Liver (tissue), 9 donors: ENCODE results near the gene PARD3. TPM values are rescaled to one million over a fixed set of nuclear protein-coding genes. Genes with fewer than 3 reads are reported as not detected.

ENCODE experiments used
- DNase-seq: peaks from one replicate; pipeline ENCODE4 v3.0.0-alpha.2; 2017; ENCODE audit warnings: low spot score
- H3K27ac ChIP-seq, 2 donors: one replicate each; pipeline ENCODE4 v1.7.0; 2013; ENCODE audit warnings: inconsistent platforms in 2 of 2, low read length in 2 of 2, control low read depth in 1 of 2, low read depth in 1 of 2, mild to moderate bottlenecking in 1 of 2
- H3K27me3 ChIP-seq, 4 donors: one replicate each; pipeline versions ENCODE4 v1.6.1 to v1.7.0; 2013; ENCODE audit warnings: low read length in 3 of 4, inconsistent platforms in 1 of 4, mild to moderate bottlenecking in 1 of 4, moderate library complexity in 1 of 4; ENCODE audit not compliant: control insufficient read depth in 4 of 4, insufficient read depth in 4 of 4
- H3K36me3 ChIP-seq, 4 donors: one replicate each; pipeline versions ENCODE4 v1.6.1 to v1.7.0; 2013; ENCODE audit warnings: low read length in 3 of 4, mild to moderate bottlenecking in 3 of 4, low read depth in 1 of 4, moderate library complexity in 1 of 4; ENCODE audit not compliant: control insufficient read depth in 4 of 4, insufficient read depth in 3 of 4
- H3K4me1 ChIP-seq, 4 donors: one replicate each; pipeline versions ENCODE4 v1.6.1 to v1.7.0; 2013; ENCODE audit warnings: low read length in 3 of 4, mild to moderate bottlenecking in 3 of 4, moderate library complexity in 1 of 4; ENCODE audit not compliant: control insufficient read depth in 4 of 4, insufficient read depth in 4 of 4
- H3K4me3 ChIP-seq, 3 donors: one replicate each; pipeline versions ENCODE4 v1.6.1 to v1.7.0; 2013; ENCODE audit warnings: low read length in 3 of 3, control low read depth in 1 of 3, low read depth in 1 of 3, mild to moderate bottlenecking in 1 of 3
- H3K9ac ChIP-seq, 2 donors: one replicate each; pipeline ENCODE4 v1.7.0; 2013; ENCODE audit warnings: low read length in 2 of 2, mild to moderate bottlenecking in 2 of 2, moderate library complexity in 2 of 2, control low read depth in 1 of 2, low read depth in 1 of 2
- H3K9me3 ChIP-seq, 4 donors: one replicate each; pipeline versions ENCODE4 v1.6.1 to v1.7.0; 2013; ENCODE audit warnings: low read length in 3 of 4; ENCODE audit not compliant: control insufficient read depth in 4 of 4
- ATF3 ChIP-seq: IDR thresholded peaks from 2 replicates; pipeline ENCODE4 v1.6.1; 2016; ENCODE audit warnings: antibody characterized with exemption
- EGR1 ChIP-seq, 2 donors: IDR thresholded peaks; 2 replicates each; pipeline ENCODE4 v1.6.1; 2016 to 2018; ENCODE audit warnings: antibody characterized with exemption in 2 of 2, low read depth in 2 of 2
- FOXA1 ChIP-seq: IDR thresholded peaks from 2 replicates; pipeline ENCODE4 v1.6.1; 2016; ENCODE audit warnings: antibody characterized with exemption
- FOXA2 ChIP-seq: IDR thresholded peaks from 2 replicates; pipeline ENCODE4 v1.6.1; 2016; ENCODE audit warnings: antibody characterized with exemption
- GABPA ChIP-seq, 2 donors: IDR thresholded peaks in 1 of 2; conservative IDR thresholded peaks in 1 of 2; 2 replicates each; pipeline ENCODE4 v1.6.1; 2016; ENCODE audit warnings: antibody characterized with exemption in 2 of 2, mild to moderate bottlenecking in 1 of 2, moderate library complexity in 1 of 2
- HNF4A ChIP-seq, 2 donors: conservative IDR thresholded peaks; 2 replicates each; pipeline ENCODE4 v1.6.1; 2016; ENCODE audit warnings: antibody characterized with exemption in 2 of 2, mild to moderate bottlenecking in 2 of 2
- HNF4G ChIP-seq: IDR thresholded peaks from 2 replicates; pipeline ENCODE4 v1.6.1; 2016; ENCODE audit warnings: antibody characterized with exemption
- JUND ChIP-seq, 2 donors: IDR thresholded peaks; 2 replicates each; pipeline ENCODE4 v1.6.1; 2016; ENCODE audit warnings: antibody characterized with exemption in 2 of 2
- NR2F2 ChIP-seq: IDR thresholded peaks from 2 replicates; pipeline ENCODE4 v1.6.1; 2016; ENCODE audit warnings: antibody characterized with exemption
- RAD21 ChIP-seq, 2 donors: IDR thresholded peaks; 2 replicates each; pipeline ENCODE4 v1.6.1; 2016; ENCODE audit warnings: antibody characterized with exemption in 2 of 2, mild to moderate bottlenecking in 2 of 2
- REST ChIP-seq: IDR thresholded peaks from 2 replicates; pipeline ENCODE4 v1.6.1; 2016; ENCODE audit warnings: antibody characterized with exemption, mild to moderate bottlenecking
- RXRA ChIP-seq, 2 donors: IDR thresholded peaks; 2 replicates each; pipeline ENCODE4 v1.6.1; 2017 to 2018; ENCODE audit warnings: antibody characterized with exemption in 2 of 2, mild to moderate bottlenecking in 1 of 2
- SP1 ChIP-seq: IDR thresholded peaks from 2 replicates; pipeline ENCODE4 v1.6.1; 2018; ENCODE audit warnings: antibody characterized with exemption, mild to moderate bottlenecking
- TAF1 ChIP-seq: conservative IDR thresholded peaks from 2 replicates; pipeline ENCODE4 v1.6.1; 2016; ENCODE audit warnings: antibody characterized with exemption, mild to moderate bottlenecking
- YY1 ChIP-seq: IDR thresholded peaks from 2 replicates; pipeline ENCODE4 v1.6.1; 2016; ENCODE audit warnings: antibody characterized with exemption, mild to moderate bottlenecking
- ZBTB33 ChIP-seq: IDR thresholded peaks from 2 replicates; pipeline ENCODE4 v1.6.1; 2016; ENCODE audit warnings: antibody characterized with exemption
- WGBS: extraction: QIAGEN DNeasy Blood & Tissue Kit; methylation state at CpG from one replicate; pipeline ENCODE4 v1.1.7; 2013; 5-methylcytosine and 5-hydroxymethylcytosine counted together
- polyA plus RNA-seq, 2 donors: library from polyadenylated mRNA; stranded (reverse) in 1 of 2; unstranded in 1 of 2; fragments of 200-250 nt in 1 of 2; fragments of >200 nt in 1 of 2; fragmentation: Nextera tagmentation in 1 of 2; extraction: Ambion mirVana in 1 of 2; gene quantifications; one replicate each; pipeline versions ENCODE4 v1.2.1 to v1.2.3, GENCODE V29; 2013 to 2015
- total RNA-seq, 2 donors: library from RNA; depleted of rRNA; stranded (reverse); fragments of >200 nt; gene quantifications; one replicate each; pipeline ENCODE4 v1.2.3, GENCODE V29; 2014
- TF ChIP-seq, protein P1 (sequence below): fragments of 150-350 bp; IDR thresholded peaks from 2 replicates; pipeline ENCODE4 v1.5.1; 2017; ENCODE audit warnings: improper control_type of control experiment, low read depth, low read length; ENCODE audit not compliant: missing input control
- donor health status: healthy.
- donor health status: healthy.
- donor health status: healthy.
- donor health status: healthy.
- donor health status: healthy.

Gene PARD3
- total and polyA plus RNA-seq, 4 donors = 12.3 to 43.8 (median 13.5) TPM

DNA sequence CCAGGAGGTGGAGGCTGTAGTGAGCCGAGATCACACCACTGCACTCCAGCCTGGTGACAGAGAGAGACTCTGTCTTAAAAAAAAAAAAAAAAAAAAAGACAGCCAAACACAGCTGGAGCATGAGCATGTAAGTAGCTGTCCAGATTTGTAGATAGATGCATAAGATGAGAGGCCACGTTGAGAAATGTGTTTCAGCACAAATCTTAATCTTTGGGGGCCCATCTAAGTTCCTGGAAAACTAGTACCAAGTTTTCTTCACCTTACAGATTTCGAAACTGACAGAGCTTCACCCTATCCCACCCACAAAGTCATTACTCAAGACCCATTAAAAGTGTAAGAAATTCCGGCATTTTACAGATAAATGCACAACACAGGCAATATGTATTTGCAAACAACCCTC, 208.2 kb downstream of the PARD3 start:
- TF ChIP-seq NR2F2 (no peak), ZBTB33 (no peak), SP1 (no peak), TAF1 (no peak), HNF4A (conservative IDR thresholded peaks at IDR 0.05) (no peak), RAD21 (IDR thresholded peaks at IDR 0.05) (no peak), YY1 (no peak), EGR1 (IDR thresholded peaks at IDR 0.05; ENCODE audit: low read depth in 2 of 2) (no peak), REST (no peak), ATF3 (no peak), FOXA2 (no peak)
- Histone ChIP-seq H3K27me3 (no peaks in the 10 kb centered on the region), H3K4me1 (peaks cover 0 to 4% (median 1%) of the 10 kb centered on the region in 4 donors), H3K9ac (no peak overlapping the region), H3K4me3 (no peak overlapping the region), H3K27ac (no peak overlapping the region), H3K36me3 (no peaks in the 10 kb centered on the region), H3K9me3 (no peaks in the 10 kb centered on the region)
- no peak for DNase-seq
- 85% methylated on average over 4 of the region's 4 CpGs for WGBS

GRCh38 chr10:34602478-34602877, 212.6 kb downstream of the PARD3 start:
- H3K4me1 ChIP-seq = peaks cover 2 to 5% (median 3%) of the 10 kb centered on the region in 4 donors
- H3K27ac ChIP-seq = no peak overlapping the region
- H3K9me3 ChIP-seq = no peaks in the 10 kb centered on the region
- H3K27me3 ChIP-seq = no peaks in the 10 kb centered on the region
- H3K9ac ChIP-seq = no peak overlapping the region
- 95% methylated on average over 4 of the region's 4 CpGs for WGBS
- H3K36me3 ChIP-seq = no peaks in the 10 kb centered on the region
- TF ChIP-seq YY1 = no peak
- TF ChIP-seq REST = no peak
- no peak for TF ChIP-seq SP1
- TF ChIP-seq FOXA1 = no peak
- no peak for TF ChIP-seq ATF3
- TF ChIP-seq HNF4A (conservative IDR thresholded peaks at IDR 0.05) = no peak
- TF ChIP-seq HNF4G = no peak
- TF ChIP-seq ZBTB33 = no peak
- no peak for TF ChIP-seq RAD21 (IDR thresholded peaks at IDR 0.05)
- no peak for TF ChIP-seq EGR1 (IDR thresholded peaks at IDR 0.05; ENCODE audit: low read depth in 2 of 2)
- TF ChIP-seq JUND (IDR thresholded peaks at IDR 0.05) = no peak
- no peak for TF ChIP-seq FOXA2
- no peak for TF ChIP-seq GABPA (IDR thresholded peaks at IDR 0.05 in 1 of 2, conservative IDR thresholded peaks at IDR 0.05 in 1 of 2)
- no peak for TF ChIP-seq NR2F2
- TF ChIP-seq TAF1 = no peak
- TF ChIP-seq, protein P1, sequence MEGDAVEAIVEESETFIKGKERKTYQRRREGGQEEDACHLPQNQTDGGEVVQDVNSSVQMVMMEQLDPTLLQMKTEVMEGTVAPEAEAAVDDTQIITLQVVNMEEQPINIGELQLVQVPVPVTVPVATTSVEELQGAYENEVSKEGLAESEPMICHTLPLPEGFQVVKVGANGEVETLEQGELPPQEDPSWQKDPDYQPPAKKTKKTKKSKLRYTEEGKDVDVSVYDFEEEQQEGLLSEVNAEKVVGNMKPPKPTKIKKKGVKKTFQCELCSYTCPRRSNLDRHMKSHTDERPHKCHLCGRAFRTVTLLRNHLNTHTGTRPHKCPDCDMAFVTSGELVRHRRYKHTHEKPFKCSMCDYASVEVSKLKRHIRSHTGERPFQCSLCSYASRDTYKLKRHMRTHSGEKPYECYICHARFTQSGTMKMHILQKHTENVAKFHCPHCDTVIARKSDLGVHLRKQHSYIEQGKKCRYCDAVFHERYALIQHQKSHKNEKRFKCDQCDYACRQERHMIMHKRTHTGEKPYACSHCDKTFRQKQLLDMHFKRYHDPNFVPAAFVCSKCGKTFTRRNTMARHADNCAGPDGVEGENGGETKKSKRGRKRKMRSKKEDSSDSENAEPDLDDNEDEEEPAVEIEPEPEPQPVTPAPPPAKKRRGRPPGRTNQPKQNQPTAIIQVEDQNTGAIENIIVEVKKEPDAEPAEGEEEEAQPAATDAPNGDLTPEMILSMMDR = no peak
- TF ChIP-seq RXRA (IDR thresholded peaks at IDR 0.05) = no peak
- H3K4me3 ChIP-seq = no peak overlapping the region
- no peak for DNase-seq
